Tibial nerve (tissue), 4 donors: Measurements from ENCODE around the gene NXPH4.

Experiments used
- EP300 ChIP-seq, 2 donors: sonication (generic); formaldehyde crosslinking; IDR thresholded peaks; one replicate each; pipeline ENCODE4 v1.6.1; 2017; ENCODE audit warnings: antibody characterized with exemption in 2 of 2, mild to moderate bottlenecking in 1 of 2
- TF ChIP-seq, protein P1 (sequence below), 5 experiments: fragments of 200-600 bp in 3 of 5; fragments of 450-650 bp in 2 of 5; sonication (generic) in 3 of 5; IDR thresholded peaks; one replicate each; pipeline ENCODE4 v1.5.1; 2016 to 2019; ENCODE audit warnings: antibody characterized with exemption in 5 of 5, mild to moderate bottlenecking in 3 of 5, moderate library complexity in 2 of 5

DNA sequence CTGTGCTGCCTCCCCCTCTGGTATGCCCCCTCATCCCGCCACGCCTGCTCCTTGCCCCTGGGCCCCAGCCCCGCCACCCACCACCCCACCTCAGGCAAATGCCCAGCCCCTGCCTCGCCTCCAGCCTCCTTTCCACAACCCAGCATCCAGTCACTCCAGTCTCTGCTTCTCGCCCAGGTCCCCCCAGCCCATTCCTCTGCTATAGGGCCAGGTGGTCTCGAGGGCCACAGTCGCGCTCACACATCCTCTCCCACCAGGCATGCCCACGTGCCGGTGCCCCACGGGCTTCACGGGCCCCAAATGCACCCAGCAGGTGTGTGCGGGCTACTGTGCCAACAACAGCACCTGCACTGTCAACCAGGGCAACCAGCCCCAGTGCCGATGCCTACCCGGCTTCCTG is 6.1 kb upstream of the NXPH4 start:
- TF ChIP-seq, protein P1, sequence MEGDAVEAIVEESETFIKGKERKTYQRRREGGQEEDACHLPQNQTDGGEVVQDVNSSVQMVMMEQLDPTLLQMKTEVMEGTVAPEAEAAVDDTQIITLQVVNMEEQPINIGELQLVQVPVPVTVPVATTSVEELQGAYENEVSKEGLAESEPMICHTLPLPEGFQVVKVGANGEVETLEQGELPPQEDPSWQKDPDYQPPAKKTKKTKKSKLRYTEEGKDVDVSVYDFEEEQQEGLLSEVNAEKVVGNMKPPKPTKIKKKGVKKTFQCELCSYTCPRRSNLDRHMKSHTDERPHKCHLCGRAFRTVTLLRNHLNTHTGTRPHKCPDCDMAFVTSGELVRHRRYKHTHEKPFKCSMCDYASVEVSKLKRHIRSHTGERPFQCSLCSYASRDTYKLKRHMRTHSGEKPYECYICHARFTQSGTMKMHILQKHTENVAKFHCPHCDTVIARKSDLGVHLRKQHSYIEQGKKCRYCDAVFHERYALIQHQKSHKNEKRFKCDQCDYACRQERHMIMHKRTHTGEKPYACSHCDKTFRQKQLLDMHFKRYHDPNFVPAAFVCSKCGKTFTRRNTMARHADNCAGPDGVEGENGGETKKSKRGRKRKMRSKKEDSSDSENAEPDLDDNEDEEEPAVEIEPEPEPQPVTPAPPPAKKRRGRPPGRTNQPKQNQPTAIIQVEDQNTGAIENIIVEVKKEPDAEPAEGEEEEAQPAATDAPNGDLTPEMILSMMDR (IDR thresholded peaks at IDR 0.05), result no peak
- no peak for TF ChIP-seq EP300 (IDR thresholded peaks at IDR 0.05)
